HepG2 (cell line): Measurements from ENCODE around the gene FMO2. TPM values are rescaled to one million over a fixed set of nuclear protein-coding genes. Genes with fewer than 3 reads are reported as not detected.

Experiments used
- ATAC-seq: fragments of 200-7000 bp; cut with Tn5 transposase; 3 replicates; pipeline ENCODE4 v1.9.1; 2020; ENCODE audit warnings: mild to moderate bottlenecking, moderate library complexity
- BruUV-seq: library from RNA; stranded (reverse); fragments of 400-500 nt; replicated peaks from 2 replicates; lab custom pipeline; 2021; lab: Mats Ljungman, UMichigan
- CTCF ChIA-PET: fragments of 300-600 bp; formaldehyde crosslinking; extraction: SDS; loops from one replicate; lab custom pipeline; 2021; ENCODE audit warnings: low total read pairs, inconsistent platforms, low intra/inter-chr PET ratio; lab: Yijun Ruan, JAX
- POLR2A ChIA-PET: fragments of 350-600 bp; sonication (Branson Sonifier 250); formaldehyde crosslinking; loops from one replicate; lab custom pipeline; 2020; ENCODE audit warnings: antibody characterized with exemption, inconsistent platforms; lab: Yijun Ruan, JAX
- DNase-seq: peaks from one replicate; pipeline ENCODE4 v3.0.0-alpha.2; 2015; ENCODE audit warnings: low spot score
- FAIRE-seq: peaks from 3 replicates; lab custom pipeline; 2011; peaks lifted over from hg19 to GRCh38; lab: Jason Lieb, UNC
- H2AFZ ChIP-seq: one replicate; pipeline ENCODE4 v1.6.1; 2011; ENCODE audit warnings: low read length, inconsistent platforms
- H3K27ac ChIP-seq: fragments of 300-600 bp; 3 replicates; pipeline ENCODE4 v1.8.0; 2011; ENCODE audit warnings: mixed run types, mild to moderate bottlenecking, mixed read lengths, low read length, inconsistent platforms; ENCODE audit not compliant: insufficient read depth; ENCODE audit errors: extremely low read length
- H3K27me3 ChIP-seq, 2 experiments: fragments of 200-600 bp in 1 of 2; 2 replicates in 1 of 2; 3 replicates in 1 of 2; pipeline versions ENCODE4 v1.6.0 to v1.8.0; 2011; ENCODE audit warnings: low read length in 2 of 2, mild to moderate bottlenecking in 2 of 2, moderate library complexity in 2 of 2, inconsistent platforms in 1 of 2; ENCODE audit not compliant: insufficient read depth in 2 of 2, control insufficient read depth in 1 of 2
- H3K36me3 ChIP-seq, 2 experiments: fragments of 200-600 bp in 1 of 2; replicated peaks in 1 of 2; 2 replicates in 1 of 2; 3 replicates in 1 of 2; pipeline versions ENCODE4 v1.5.1 to v1.8.0; 2011; ENCODE audit warnings: low read length in 2 of 2, inconsistent platforms in 1 of 2; ENCODE audit not compliant: insufficient read depth in 2 of 2, control insufficient read depth in 1 of 2
- H3K4me1 ChIP-seq: 2 replicates; pipeline ENCODE4 v1.5.1; 2012; ENCODE audit warnings: low read length, inconsistent platforms; ENCODE audit not compliant: insufficient read depth
- H3K4me2 ChIP-seq: 2 replicates; pipeline ENCODE4 v1.6.0; 2011; ENCODE audit warnings: low read depth, low read length, inconsistent platforms
- H3K4me3 ChIP-seq, 3 experiments: fragments of 200-600 bp in 1 of 3; sonication (generic), shearing (Covaris generic) in 1 of 3; replicated peaks in 1 of 3; 2 replicates each; pipeline ENCODE4 v1.5.1; 2011 to 2016; ENCODE audit warnings: low read length in 3 of 3, inconsistent platforms in 2 of 3, low read depth in 2 of 3, mild to moderate bottlenecking in 2 of 3, control low read depth in 1 of 3, mixed read lengths in 1 of 3; ENCODE audit not compliant: insufficient read depth in 1 of 3
- H3K79me2 ChIP-seq: one replicate; pipeline ENCODE4 v1.6.1; 2011; ENCODE audit warnings: low read length, inconsistent platforms; ENCODE audit not compliant: insufficient read depth
- H3K9ac ChIP-seq: 2 replicates; pipeline ENCODE4 v1.6.0; 2011; ENCODE audit warnings: mild to moderate bottlenecking, low read depth, low read length, inconsistent platforms; ENCODE audit not compliant: insufficient read depth
- H3K9me3 ChIP-seq: 2 replicates; pipeline ENCODE4 v1.5.1; 2012; ENCODE audit warnings: mild to moderate bottlenecking, low read length
- H4K20me1 ChIP-seq: 2 replicates; pipeline ENCODE4 v1.6.0; 2011; ENCODE audit warnings: inconsistent platforms, mild to moderate bottlenecking, low read length, moderate library complexity; ENCODE audit not compliant: insufficient read depth
- ATF1 ChIP-seq: IDR thresholded peaks from 2 replicates; pipeline ENCODE4 v1.6.1; 2016; ENCODE audit warnings: mild to moderate bottlenecking, control low read depth
- CENPT ChIP-seq: sonication (generic); formaldehyde crosslinking; IDR thresholded peaks from 2 replicates; pipeline ENCODE4 v1.8.0; 2022; ENCODE audit warnings: low read depth, mild to moderate bottlenecking, moderate library complexity, missing genetic modification reagents
- CHD4 ChIP-seq: fragments of 200-600 bp; sonication (generic); IDR thresholded peaks from 2 replicates; pipeline ENCODE4 v1.7.0; 2017; ENCODE audit warnings: mild to moderate bottlenecking, low read length, borderline replicate concordance
- EP300 ChIP-seq, 3 experiments: sonication (generic) in 1 of 3; formaldehyde crosslinking in 1 of 3; IDR thresholded peaks; 2 replicates each; pipeline versions ENCODE4 v1.5.1 to v1.6.1; 2011 to 2020; ENCODE audit warnings: low read depth in 2 of 3, low read length in 2 of 3, borderline replicate concordance in 1 of 3, improper control_type of control experiment in 1 of 3, mild to moderate bottlenecking in 1 of 3, missing genetic modification reagents in 1 of 3, moderate library complexity in 1 of 3
- GTF2F1 ChIP-seq: fragments of 150-350 bp; IDR thresholded peaks from 2 replicates; pipeline ENCODE4 v1.6.1; 2014; ENCODE audit warnings: low read length
- HMG20A ChIP-seq: IDR thresholded peaks from 2 replicates; pipeline ENCODE4 v1.6.1; 2016; ENCODE audit warnings: borderline replicate concordance
- JUN ChIP-seq: sonication (generic); formaldehyde crosslinking; IDR thresholded peaks from 2 replicates; pipeline ENCODE4 v1.4.0; 2020; ENCODE audit warnings: mild to moderate bottlenecking, missing genetic modification reagents
- MEIS2 ChIP-seq: sonication (generic); formaldehyde crosslinking; IDR thresholded peaks from 2 replicates; pipeline ENCODE4 v1.9.0; 2021; ENCODE audit warnings: mild to moderate bottlenecking, missing genetic modification reagents
- SP1 ChIP-seq, 2 experiments: fragments of 450-650 bp in 1 of 2; sonication (generic) in 1 of 2; formaldehyde crosslinking in 1 of 2; IDR thresholded peaks; 2 replicates each; pipeline versions ENCODE4 v1.4.0 to v1.6.1; 2016 to 2020; ENCODE audit warnings: missing genetic modification reagents in 1 of 2
- STAG1 ChIP-seq: sonication (generic); formaldehyde crosslinking; IDR thresholded peaks from 2 replicates; pipeline ENCODE4 v1.4.0; 2020; ENCODE audit warnings: missing genetic modification reagents
- ZNF512 ChIP-seq: sonication (generic); formaldehyde crosslinking; IDR thresholded peaks from 2 replicates; pipeline ENCODE4 v1.4.0; 2020; ENCODE audit warnings: mild to moderate bottlenecking, missing genetic modification reagents
- ZNF746 ChIP-seq: sonication (generic); formaldehyde crosslinking; IDR thresholded peaks from 2 replicates; pipeline ENCODE4 v1.8.0; 2022; ENCODE audit warnings: mild to moderate bottlenecking, missing genetic modification reagents
- ZNF879 ChIP-seq: sonication (generic); formaldehyde crosslinking; IDR thresholded peaks from 2 replicates; pipeline ENCODE4 v1.8.1; 2023; ENCODE audit warnings: missing genetic modification reagents
- WGBS: methylation state at CpG from one replicate; pipeline ENCODE4 v1.1.6; 2017; ENCODE audit warnings: low lambda C conversion rate; 5-methylcytosine and 5-hydroxymethylcytosine counted together
- in situ Hi-C: cut with HindIII; loops from 2 replicates; pipeline ENCODE4 v1.10.0; 2017; ENCODE audit warnings: low pct_unique_long_range_greater_than_20kb; ENCODE audit not compliant: extremely low pct_ligation_motif_present
- intact Hi-C: fragments of 100-400 bp; cut with micrococcal nuclease; formaldehyde crosslinking; loops from one replicate; pipeline ENCODE4 v1.10.0; 2022; ENCODE audit not compliant: unreplicated experiment
- polyA plus RNA-seq, 8 experiments: library from polyadenylated mRNA; depleted of rRNA in 3 of 8; stranded (reverse) in 7 of 8; unstranded in 1 of 8; fragments of >200 nt; fragmentation: Illumina TruSeq in 4 of 8; extraction: Trizol in 4 of 8; gene quantifications; 2 replicates each; pipeline versions ENCODE4 v1.2.1 to v1.2.3, GENCODE V29; 2011 to 2016; ENCODE audit warnings: low read depth in 4 of 8, missing spikeins in 1 of 8, mixed read lengths in 1 of 8; ENCODE audit not compliant: insufficient read depth in 1 of 8
- total RNA-seq, 5 experiments: library from RNA; depleted of rRNA; stranded (reverse); fragments of >200 nt; fragmentation: Illumina TruSeq; extraction: Trizol; gene quantifications; 2 replicates each; pipeline ENCODE4 v1.2.3, GENCODE V29; 2016; ENCODE audit warnings: low read depth in 1 of 5

FMO2 gene
- total and polyA plus RNA-seq, 2 of the 13 experiments (the other 11 are each of a cell fraction or from before 2014, with no cell fraction given) = not detected

GRCh38 chr1:171177261-171177660 is 7.8 kb upstream of the FMO2 start:
- Histone ChIP-seq H3K9ac (no peak overlapping the region), H3K4me1 (no peaks in the 10 kb centered on the region), H3K4me2 (no peak overlapping the region), H3K27me3 (no peaks in the 10 kb centered on the region), H4K20me1 (no peaks in the 10 kb centered on the region), H3K27ac (no peak overlapping the region), H3K79me2 (no peaks in the 10 kb centered on the region), H3K36me3 (no peaks in the 10 kb centered on the region), H3K4me3 (no peak overlapping the region), H2AFZ (no peak overlapping the region), H3K9me3 (no peaks in the 10 kb centered on the region)
- in situ Hi-C loops (no loop called here), intact Hi-C loops (no loop called here)
- BruUV-seq = no TSS peak
- 48% methylated on average over 4 of the region's 4 CpGs for WGBS
- ATAC-seq (no peak), DNase-seq (no peak), FAIRE-seq (no peak)
- POLR2A ChIA-PET = no interaction called here
- no peak for TF ChIP-seq ATF1 (CRISPR knock-in tag)
- CTCF ChIA-PET = no interaction called here

GRCh38 chr1:171179318-171180227 is 5.5 kb upstream of the FMO2 start:
- Histone ChIP-seq H3K9me3 (no peaks in the 10 kb centered on the region), H3K36me3 (no peaks in the 10 kb centered on the region), H3K27ac (no peak overlapping the region), H3K27me3 (no peaks in the 10 kb centered on the region), H3K79me2 (no peaks in the 10 kb centered on the region), H3K9ac (no peak overlapping the region), H3K4me3 (no peak overlapping the region), H3K4me2 (no peak overlapping the region), H2AFZ (no peak overlapping the region), H3K4me1 (no peaks in the 10 kb centered on the region), H4K20me1 (no peaks in the 10 kb centered on the region)
- in situ Hi-C loops (no loop called here), intact Hi-C loops (no loop called here)
- DNase-seq = no peak
- no peak for FAIRE-seq
- no peak for ATAC-seq
- POLR2A ChIA-PET = no interaction called here
- 27% methylated on average over 5 of the region's 5 CpGs for WGBS
- CTCF ChIA-PET = no interaction called here
- no TSS peak for BruUV-seq
- TF ChIP-seq CENPT (CRISPR knock-in tag) = no peak
- TF ChIP-seq ZNF746 = no peak
- TF ChIP-seq JUN (CRISPR knock-in tag) = no peak
- no peak for TF ChIP-seq SP1 (IDR thresholded peaks at IDR 0.05)
- no peak for TF ChIP-seq SP1 (CRISPR knock-in tag; IDR thresholded peaks at IDR 0.05)
- no peak for TF ChIP-seq ZNF512
- no peak for TF ChIP-seq CHD4
- TF ChIP-seq GTF2F1 = no peak
- no peak for TF ChIP-seq STAG1 (CRISPR knock-in tag)
- no peak for TF ChIP-seq MEIS2 (CRISPR knock-in tag)
- no peak for TF ChIP-seq ZNF879
- TF ChIP-seq EP300 (IDR thresholded peaks at IDR 0.05; ENCODE audit: low read depth in 2 of 2, low read length in 2 of 2) = no peak
- TF ChIP-seq EP300 (CRISPR knock-in tag; IDR thresholded peaks at IDR 0.05; ENCODE audit: borderline replicate concordance) = no peak
- no peak for TF ChIP-seq HMG20A (CRISPR knock-in tag)
